Esophagus squamous epithelium (tissue), 4 donors: ENCODE results near the gene LRP8.

Experiments
- CTCF ChIP-seq, 6 experiments: fragments of 450-650 bp in 4 of 6; fragments of 200-600 bp in 2 of 6; sonication (generic) in 2 of 6; IDR thresholded peaks; one replicate each; pipeline ENCODE4 v1.5.1; 2016 to 2019; ENCODE audit warnings: antibody characterized with exemption in 6 of 6, mild to moderate bottlenecking in 4 of 6, moderate library complexity in 4 of 6
- POLR2A ChIP-seq, 4 donors: fragments of 450-650 bp; IDR thresholded peaks; one replicate each; pipeline ENCODE4 v1.6.1; 2017; ENCODE audit warnings: antibody characterized with exemption in 4 of 4, mild to moderate bottlenecking in 4 of 4, moderate library complexity in 3 of 4

GRCh38 chr1:53321776-53322602 is 5.9 kb downstream of the LRP8 start:
- no peak for TF ChIP-seq CTCF (IDR thresholded peaks at IDR 0.05)
- TF ChIP-seq POLR2A (IDR thresholded peaks at IDR 0.05) = no peak
